DMS79 (cell line): ENCODE data around the gene DISC1.
A peak's percentile ranks its signal among the peaks of the same experiment; 100 is the strongest.
"Not testable (repeated sequence)": the region's sequence is repeated elsewhere in the genome, so short reads cannot be mapped to it uniquely, and the experiment has no call there.

ENCODE experiments used
- DNase-seq: peaks from one replicate; lab custom pipeline; 2025; lab: John Stamatoyannopoulos, UW

DISC1 gene

GRCh38 chr1:231668826-231669225 lies 42.2 kb downstream of the DISC1 start:
- no peak for DNase-seq

- DNase-seq = not testable (repeated sequence)
These were observed 43.5 kb downstream of the DISC1 start for GRCh38 chr1:231669864-231670621.

- DNase-seq = no peak
These were observed 44.2 kb downstream of the DISC1 start for GRCh38 chr1:231670755-231671154.

GRCh38 chr1:231674575-231674974 lies 48.0 kb downstream of the DISC1 start:
- no peak for DNase-seq

GRCh38 chr1:231676487-231676886 lies 49.9 kb downstream of the DISC1 start:
- no peak for DNase-seq

- no peak for DNase-seq
These were observed 50.9 kb downstream of the DISC1 start for GRCh38 chr1:231677442-231677841.

- no peak for DNase-seq
These were observed 51.4 kb downstream of the DISC1 start for GRCh38 chr1:231678011-231678432.

GRCh38 chr1:231679109-231679508 lies 52.5 kb downstream of the DISC1 start:
- DNase-seq = peak; percentile 87

- no peak for DNase-seq
These were observed 54.4 kb downstream of the DISC1 start for GRCh38 chr1:231681006-231681405.

GRCh38 chr1:231682779-231683178 lies 56.2 kb downstream of the DISC1 start:
- DNase-seq = no peak

GRCh38 chr1:231683439-231684165 lies 57.0 kb downstream of the DISC1 start:
- DNase-seq = peak; percentile 53

- DNase-seq = peak; percentile 86
These were observed 58.0 kb downstream of the DISC1 start for GRCh38 chr1:231684356-231685244.

GRCh38 chr1:231686384-231686783 lies 59.8 kb downstream of the DISC1 start:
- DNase-seq = no peak

- no peak for DNase-seq
These were observed 62.4 kb downstream of the DISC1 start for GRCh38 chr1:231688989-231689388.

GRCh38 chr1:231690059-231690458 lies 63.5 kb downstream of the DISC1 start:
- DNase-seq = peak; percentile 70

GRCh38 chr1:231691618-231692259 lies 65.1 kb downstream of the DISC1 start:
- no peak for DNase-seq

- peak; percentile 13 for DNase-seq
These were observed 66.9 kb downstream of the DISC1 start for GRCh38 chr1:231693361-231694074.

- peak; percentile 32 for DNase-seq
These were observed 67.5 kb downstream of the DISC1 start for GRCh38 chr1:231694075-231694431.

- no peak for DNase-seq
These were observed 68.0 kb downstream of the DISC1 start for GRCh38 chr1:231694465-231695077.

GRCh38 chr1:231695439-231696255 lies 69.1 kb downstream of the DISC1 start:
- DNase-seq = peak; percentile 48
